Prostate gland (tissue), 2 donors: Measurements from ENCODE around the gene EML1.

Experiments
- CTCF ChIP-seq, 4 experiments: fragments of 200-600 bp in 2 of 4; fragments of 450-650 bp in 2 of 4; sonication (generic) in 2 of 4; IDR thresholded peaks; 1 replicate in 3 of 4; 2 replicates in 1 of 4; pipeline ENCODE4 v1.5.1; 2016 to 2019; ENCODE audit warnings: antibody characterized with exemption in 4 of 4, mild to moderate bottlenecking in 2 of 4, moderate library complexity in 2 of 4
- POLR2AphosphoS5 ChIP-seq: sonication (generic); formaldehyde crosslinking; IDR thresholded peaks from one replicate; pipeline ENCODE4 v1.6.1; 2017; ENCODE audit warnings: antibody characterized with exemption

GRCh38 chr14:99817331-99817730 is 24.1 kb downstream of the EML1 start:
- TF ChIP-seq CTCF (IDR thresholded peaks at IDR 0.05): no peak
- no peak for TF ChIP-seq POLR2AphosphoS5
